CD14-positive monocyte (primary cell): Measurements from ENCODE around the gene CKAP5. TPM values are rescaled to one million over a fixed set of nuclear protein-coding genes. Genes with fewer than 3 reads are reported as not detected.

Experiments
- DNase-seq, 3 donors: peaks; one replicate each; pipeline ENCODE4 v3.0.0-alpha.2; 2011 to 2022
- H2AFZ ChIP-seq: 2 replicates; pipeline ENCODE4 v1.6.0; 2012; ENCODE audit warnings: mild to moderate bottlenecking, low read depth, low read length, inconsistent platforms; ENCODE audit not compliant: insufficient read depth, poor library complexity, severe bottlenecking
- H3K27ac ChIP-seq, 2 donors: 1 replicate in 1 of 2; 2 replicates in 1 of 2; pipeline ENCODE4 v1.5.1; 2012 to 2013; ENCODE audit warnings: low read length in 2 of 2, control low read depth in 1 of 2, inconsistent platforms in 1 of 2, low read depth in 1 of 2, mild to moderate bottlenecking in 1 of 2
- H3K27me3 ChIP-seq, 2 donors: one replicate each; pipeline versions ENCODE4 v1.6.0 to v1.6.1; 2011 to 2013; ENCODE audit warnings: low read length in 2 of 2; ENCODE audit not compliant: control insufficient read depth in 2 of 2, insufficient read depth in 2 of 2
- H3K36me3 ChIP-seq, 2 donors: replicated peaks in 1 of 2; 1 replicate in 1 of 2; 2 replicates in 1 of 2; pipeline versions ENCODE4 v1.5.1 to v1.6.1; 2012 to 2013; ENCODE audit warnings: low read length in 2 of 2, control low read depth in 1 of 2, inconsistent platforms in 1 of 2, mild to moderate bottlenecking in 1 of 2; ENCODE audit not compliant: insufficient read depth in 2 of 2, control insufficient read depth in 1 of 2
- H3K4me1 ChIP-seq, 2 donors: 1 replicate in 1 of 2; 2 replicates in 1 of 2; pipeline versions ENCODE4 v1.5.1 to v1.6.1; 2012 to 2013; ENCODE audit warnings: low read length in 2 of 2, control low read depth in 1 of 2, inconsistent platforms in 1 of 2, mild to moderate bottlenecking in 1 of 2, moderate library complexity in 1 of 2; ENCODE audit not compliant: insufficient read depth in 2 of 2, control insufficient read depth in 1 of 2
- H3K4me2 ChIP-seq: replicated peaks from 2 replicates; pipeline ENCODE3; 2012; ENCODE audit warnings: low read length, moderate library complexity, mild to moderate bottlenecking; ENCODE audit not compliant: poor library complexity, severe bottlenecking; ENCODE audit errors: extremely low read depth
- H3K4me3 ChIP-seq, 3 experiments: fragments of 200-600 bp in 1 of 3; sonication (generic) in 1 of 3; replicated peaks in 1 of 3; 1 replicate in 2 of 3; 2 replicates in 1 of 3; pipeline ENCODE4 v1.5.1; 2011 to 2013; ENCODE audit warnings: low read length in 3 of 3, mild to moderate bottlenecking in 3 of 3, control low read depth in 2 of 3, low read depth in 2 of 3, inconsistent platforms in 1 of 3, moderate library complexity in 1 of 3
- H3K79me2 ChIP-seq: 2 replicates; pipeline ENCODE4 v1.6.0; 2012; ENCODE audit warnings: mild to moderate bottlenecking, control low read depth, inconsistent platforms, low read length, moderate library complexity; ENCODE audit not compliant: insufficient read depth
- H3K9ac ChIP-seq: 2 replicates; pipeline ENCODE4 v1.6.0; 2017; ENCODE audit warnings: low read length, mild to moderate bottlenecking; ENCODE audit not compliant: insufficient read depth, poor library complexity, severe bottlenecking
- H3K9me3 ChIP-seq, 2 donors: replicated peaks in 1 of 2; 1 replicate in 1 of 2; 2 replicates in 1 of 2; pipeline versions ENCODE4 v1.5.1 to v1.6.1; 2012 to 2013; ENCODE audit warnings: low read length in 2 of 2, control low read depth in 1 of 2; ENCODE audit not compliant: control insufficient read depth in 1 of 2, insufficient read depth in 1 of 2
- H4K20me1 ChIP-seq: 2 replicates; pipeline ENCODE4 v1.6.0; 2012; ENCODE audit warnings: mild to moderate bottlenecking, low read length, control low read depth, moderate library complexity; ENCODE audit not compliant: insufficient read depth
- H3K27ac Mint-ChIP-seq, 7 donors: one replicate each; pipeline ENCODE4 v1.8.0; 2020; ENCODE audit warnings: mild to moderate bottlenecking in 7 of 7, mixed read lengths in 7 of 7, moderate library complexity in 6 of 7, inconsistent platforms in 2 of 7
- H3K27me3 Mint-ChIP-seq, 3 donors: one replicate each; pipeline ENCODE4 v1.8.0; 2021 to 2022; ENCODE audit warnings: low read depth in 3 of 3, mild to moderate bottlenecking in 3 of 3, mixed read lengths in 3 of 3, moderate library complexity in 3 of 3, inconsistent platforms in 1 of 3
- H3K36me3 Mint-ChIP-seq, 2 donors: one replicate each; pipeline ENCODE4 v1.8.0; 2020; ENCODE audit warnings: mixed read lengths in 2 of 2, inconsistent platforms in 1 of 2, mild to moderate bottlenecking in 1 of 2
- H3K4me1 Mint-ChIP-seq: one replicate; pipeline ENCODE4 v1.8.0; 2020; ENCODE audit warnings: mild to moderate bottlenecking, mixed read lengths
- H3K4me3 Mint-ChIP-seq, 2 donors: one replicate each; pipeline ENCODE4 v1.8.0; 2020; ENCODE audit warnings: mild to moderate bottlenecking in 2 of 2, mixed read lengths in 2 of 2, moderate library complexity in 1 of 2
- H3K9me3 Mint-ChIP-seq, 7 donors: one replicate each; pipeline ENCODE4 v1.8.0; 2020 to 2022; ENCODE audit warnings: mixed read lengths in 7 of 7, mild to moderate bottlenecking in 6 of 7, moderate library complexity in 6 of 7, inconsistent platforms in 2 of 7
- CTCF ChIP-seq: fragments of 200-600 bp; IDR thresholded peaks from one replicate; pipeline ENCODE4 v1.8.0; 2022; ENCODE audit warnings: antibody characterized with exemption, mild to moderate bottlenecking
- WGBS: methylation state at CpG from one replicate; pipeline ENCODE4 v1.1.5; 2013; ENCODE audit warnings: missing lambda C conversion rate; ENCODE audit not compliant: insufficient coverage; 5-methylcytosine and 5-hydroxymethylcytosine counted together
- intact Hi-C, 2 donors: fragments of 100-400 bp; cut with micrococcal nuclease; formaldehyde crosslinking; loops; one replicate each; pipeline versions ENCODE4 v1.15.0 to v1.15.1; 2023
- polyA plus RNA-seq, 3 donors: library from polyadenylated mRNA; depleted of rRNA in 1 of 3; unstranded in 2 of 3; stranded (reverse) in 1 of 3; fragments of 300-500 nt in 2 of 3; fragments of >200 nt in 1 of 3; fragmentation: Illumina TruSeq in 2 of 3; gene quantifications; 1 replicate in 2 of 3; 2 replicates in 1 of 3; pipeline ENCODE4 v1.2.3, GENCODE V29; 2012 to 2021

CKAP5 gene
- polyA plus RNA-seq, 3 donors: 6.4 to 10.2 (median 7.9) TPM

GRCh38 chr11:46731545-46731944, 114.5 kb downstream of the CKAP5 start:
- TF ChIP-seq CTCF: no peak
- 35% methylated on average over 3 of the region's 4 CpGs for WGBS
- Histone ChIP-seq H3K27me3 (no peaks in the 10 kb centered on the region), H2AFZ (no peak overlapping the region), H3K27ac (no peak overlapping the region), H3K4me1 (no peaks in the 10 kb centered on the region), H3K9ac (no peak overlapping the region), H3K4me2 (no peak overlapping the region), H4K20me1 (no peaks in the 10 kb centered on the region), H3K36me3 (no peaks in the 10 kb centered on the region), H3K79me2 (no peaks in the 10 kb centered on the region), H3K9me3 (no peaks in the 10 kb centered on the region), H3K4me3 (no peak overlapping the region)
- peaks cover 2 to 7% (median 2%) of the 10 kb centered on the region in 3 donors for H3K27me3 Mint-ChIP-seq
- H3K4me1 Mint-ChIP-seq: no peaks in the 10 kb centered on the region
- intact Hi-C loops: no loop called here
- no peak overlapping the region for H3K4me3 Mint-ChIP-seq
- H3K36me3 Mint-ChIP-seq: no peaks in the 10 kb centered on the region
- no peak overlapping the region for H3K27ac Mint-ChIP-seq
- no peak for DNase-seq
- peaks cover 0 to 3% (median 0%) of the 10 kb centered on the region in 7 donors for H3K9me3 Mint-ChIP-seq

GRCh38 chr11:46729110-46730027, 116.7 kb downstream of the CKAP5 start:
- no peak for DNase-seq
- Mint-ChIP-seq H3K4me3 (no peak overlapping the region), H3K27me3 (peaks cover 2 to 5% (median 3%) of the 10 kb centered on the region in 3 donors), H3K27ac (no peak overlapping the region), H3K4me1 (no peaks in the 10 kb centered on the region), H3K9me3 (no peaks in the 10 kb centered on the region), H3K36me3 (no peaks in the 10 kb centered on the region)
- no peak overlapping the region for H3K4me3 ChIP-seq
- H3K9ac ChIP-seq: no peak overlapping the region
- intact Hi-C loops: no loop called here
- TF ChIP-seq CTCF: no peak
- no peaks in the 10 kb centered on the region for H3K79me2 ChIP-seq
- no peaks in the 10 kb centered on the region for H3K9me3 ChIP-seq
- no peaks in the 10 kb centered on the region for H4K20me1 ChIP-seq
- 94% methylated on average over 20 of the region's 24 CpGs for WGBS
- no peaks in the 10 kb centered on the region for H3K36me3 ChIP-seq
- no peak overlapping the region for H3K27ac ChIP-seq
- no peak overlapping the region for H2AFZ ChIP-seq
- no peaks in the 10 kb centered on the region for H3K4me1 ChIP-seq
- no peak overlapping the region for H3K4me2 ChIP-seq
- no peaks in the 10 kb centered on the region for H3K27me3 ChIP-seq
